Motor neuron (in vitro differentiated cells): ENCODE measurements around the gene NDUFAF4. TPM values are rescaled to one million over a fixed set of nuclear protein-coding genes. Genes with fewer than 3 reads are reported as not detected.

Source experiments
- ATAC-seq, 8 experiments: fragments of 200-7000 bp; cut with Tn5 transposase; replicated peaks in 6 of 8; 2 replicates each; pipeline ENCODE4 v1.8.0; 2021; ENCODE audit warnings: mild to moderate bottlenecking in 8 of 8, moderate library complexity in 8 of 8
- H3K27ac ChIP-seq, 2 donors: fragments of 250-450 bp; sonication (Bioruptor Pico); 2 replicates each; pipeline ENCODE4 v1.9.0; 2021; ENCODE audit warnings: antibody characterized with exemption in 2 of 2, mild to moderate bottlenecking in 2 of 2, moderate library complexity in 1 of 2
- H3K4me1 ChIP-seq, 2 donors: fragments of 250-450 bp; sonication (Bioruptor Pico); replicated peaks in 1 of 2; 2 replicates each; pipeline ENCODE4 v1.6.1; 2021; ENCODE audit warnings: antibody characterized with exemption in 2 of 2, mild to moderate bottlenecking in 2 of 2, moderate library complexity in 1 of 2
- H3K4me3 ChIP-seq, 5 donors: fragments of 250-450 bp; sonication (Bioruptor Pico); 2 replicates each; pipeline ENCODE4 v1.9.0; 2021; ENCODE audit warnings: antibody characterized with exemption in 5 of 5, mild to moderate bottlenecking in 5 of 5, moderate library complexity in 4 of 5
- WGBS, 10 experiments: fragments of 450-650 bp; shearing (Covaris generic); methylation state at CpG; one replicate each; pipeline ENCODE4 v1.0.0; 2022; 5-methylcytosine and 5-hydroxymethylcytosine counted together
- in situ Hi-C, 9 experiments: fragments of 400-800 bp; cut with MboI; loops; one replicate each; pipeline ENCODE4 v1.15.0; 2021; ENCODE audit warnings: low sequenced_read_pairs in 9 of 9, low pct_unique_long_range_greater_than_20kb in 2 of 9; ENCODE audit not compliant: unreplicated experiment in 9 of 9
- total RNA-seq, 8 experiments: library from RNA; unstranded; fragments of 300-600 nt; gene quantifications; 2 replicates each; pipeline versions ENCODE4 v1.2.3 to v1.2.4, GENCODE V29; 2022

The NDUFAF4 gene
- total RNA-seq = 10 to 100 TPM; 25.2 to 47.1 (median 36.0) TPM

GRCh38 chr6:96897396-96898240, at the start of gene NDUFAF4:
Gene NDUFAF4 (minus strand): TSS chr6:96897891. CDS start chr6:96897801, 90 bp downstream.
- in situ Hi-C loops = loop anchor here in 3 of 9 experiments (10.0 to 25.0 kb wide), 2 partner anchors 260 to 273 kb away; no protein-coding TSS in a partner anchor
- ATAC-seq = peak; percentile 79 to 96 (median 94)
- Histone ChIP-seq H3K4me3 (peak within 1 kb of the TSS; percentile 57 to 73 (median 67)), H3K27ac (peak within 1 kb of the TSS; percentile 52 to 65), H3K4me1 (peaks cover 4 to 12% of the 10 kb centered on the region in 2 donors)
- 0 to 8% (median 0%) methylated on average over 3 to 33 of the region's 71 CpGs; no CpG with 5 or more reads in 3 of the 10 experiments for WGBS, 10 experiments

- peaks cover 0 to 18% of the 10 kb centered on the region in 2 donors for H3K4me1 ChIP-seq
- H3K4me3 ChIP-seq = no peak overlapping the region
- WGBS, 10 experiments = 33 to 100% (median 80%) methylated on average over 1 to 3 of the region's 3 CpGs; no CpG with 5 or more reads in 1 of the 10 experiments
- ATAC-seq = no peak
- in situ Hi-C loops = loop anchor here in 1 of 9 experiments (25.0 kb wide), 1 partner anchor 90 kb away; no protein-coding TSS in a partner anchor
- no peak overlapping the region for H3K27ac ChIP-seq
Measured at GRCh38 chr6:96947055-96947454, 49.4 kb upstream of the NDUFAF4 start.

GRCh38 chr6:96943555-96944215, 46.0 kb upstream of the NDUFAF4 start:
- in situ Hi-C loops = loop anchor here in 1 of 9 experiments (25.0 kb wide), 1 partner anchor 94 kb away; no protein-coding TSS in a partner anchor
- Histone ChIP-seq H3K27ac (no peak overlapping the region), H3K4me3 (no peak overlapping the region), H3K4me1 (peaks cover 0 to 23% of the 10 kb centered on the region in 2 donors)
- no peak for ATAC-seq
- WGBS, 10 experiments = 3 to 100% (median 80%) methylated on average over 1 to 9 of the region's 9 CpGs

- ATAC-seq = no peak
- in situ Hi-C loops = loop anchor here in 1 of 9 experiments (25.0 kb wide), 1 partner anchor 95 kb away; no protein-coding TSS in a partner anchor
- H3K27ac ChIP-seq = no peak overlapping the region
Measured at GRCh38 chr6:96942676-96943075, 45.0 kb upstream of the NDUFAF4 start.

DNA sequence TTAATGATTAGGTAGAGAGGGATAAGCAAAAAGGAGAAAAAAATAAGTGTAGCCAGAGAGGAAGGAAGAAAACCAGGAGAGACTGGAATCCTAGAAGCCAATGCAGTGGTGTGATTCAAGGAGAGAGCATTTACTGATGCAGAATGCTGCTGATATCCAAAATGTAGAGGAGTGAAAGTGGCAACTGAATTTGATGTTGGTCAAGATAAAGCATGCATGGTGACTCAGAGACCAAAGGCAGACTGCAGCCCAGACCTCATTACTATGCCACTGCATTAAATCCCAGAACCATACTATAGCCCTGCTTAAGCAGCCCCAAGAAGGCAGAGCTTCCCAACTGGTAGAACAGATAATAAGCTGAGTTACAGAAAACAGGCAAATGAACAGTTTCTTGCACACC, 42.6 kb upstream of the NDUFAF4 start:
- Histone ChIP-seq H3K4me3 (no peak overlapping the region), H3K27ac (no peak overlapping the region), H3K4me1 (peaks cover 0 to 25% of the 10 kb centered on the region in 2 donors)
- peak in 1 of 8 experiments; percentile 47 for ATAC-seq
- in situ Hi-C loops = loop anchor here in 1 of 9 experiments (25.0 kb wide), 1 partner anchor 97 kb away; no protein-coding TSS in a partner anchor

More at GRCh38 chr6:96942676-96943075, 45.0 kb upstream of the NDUFAF4 start:
- Histone ChIP-seq H3K4me1 (peaks cover 0 to 25% of the 10 kb centered on the region in 2 donors), H3K4me3 (no peak overlapping the region)
- 40 to 80% (median 64%) methylated on average over 1 to 2 of the region's 2 CpGs; no CpG with 5 or more reads in 6 of the 10 experiments for WGBS, 10 experiments

DNA sequence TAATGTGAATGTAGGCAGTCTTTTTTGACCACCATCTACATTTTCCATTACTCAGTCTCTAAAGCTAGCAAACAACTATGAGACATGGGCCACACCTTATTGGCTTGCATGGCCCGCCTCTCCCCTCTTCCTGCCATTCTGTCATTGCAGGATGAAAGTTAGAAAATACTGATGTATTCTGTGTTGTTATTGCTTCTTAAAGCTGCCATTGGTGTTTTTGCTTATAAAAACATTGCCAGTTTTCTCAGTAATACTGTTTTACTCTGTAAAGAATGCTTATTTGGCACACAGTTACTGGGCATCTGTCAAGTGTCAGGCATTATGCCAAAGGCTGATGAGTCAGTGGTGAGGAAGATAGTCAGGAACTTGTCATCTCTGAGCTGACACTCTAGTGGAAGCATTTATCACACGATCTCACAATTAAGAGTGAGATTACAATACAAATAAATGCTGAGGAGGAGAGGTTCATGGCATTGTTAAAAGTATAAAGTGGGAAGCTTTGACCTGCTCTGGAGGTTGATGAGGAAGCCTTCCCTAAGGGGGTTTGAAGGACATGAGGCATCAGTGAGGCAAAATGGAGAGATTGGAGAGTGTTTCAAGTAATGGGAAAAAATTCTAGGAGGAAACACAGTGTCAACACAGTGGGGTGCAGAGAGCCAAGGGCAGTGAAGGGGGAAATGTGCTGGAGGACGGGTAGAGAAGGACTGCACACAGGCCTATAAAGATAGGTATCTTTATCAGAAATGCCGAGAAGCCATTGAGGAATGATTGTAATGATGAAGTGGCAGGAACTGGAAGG, 41.5 kb upstream of the NDUFAF4 start:
- H3K27ac ChIP-seq = no peak overlapping the region
- ATAC-seq = peak in 6 of 8 experiments; percentile 23 to 95 (median 70)

GRCh38 chr6:96934087-96934486, 36.4 kb upstream of the NDUFAF4 start:
- no peak for ATAC-seq
- H3K4me1 ChIP-seq = peaks cover 0 to 5% of the 10 kb centered on the region in 2 donors

More for the DNA sequence above, 41.5 kb upstream of the NDUFAF4 start:
- in situ Hi-C loops = loop anchor here in 1 of 9 experiments (25.0 kb wide), 1 partner anchor 98 kb away; no protein-coding TSS in a partner anchor
- no peak overlapping the region for H3K4me3 ChIP-seq
- 0 to 93% (median 84%) methylated on average over 2 to 4 of the region's 4 CpGs; no CpG with 5 or more reads in 1 of the 10 experiments for WGBS, 10 experiments
- peaks cover 0 to 25% of the 10 kb centered on the region in 2 donors for H3K4me1 ChIP-seq

DNA sequence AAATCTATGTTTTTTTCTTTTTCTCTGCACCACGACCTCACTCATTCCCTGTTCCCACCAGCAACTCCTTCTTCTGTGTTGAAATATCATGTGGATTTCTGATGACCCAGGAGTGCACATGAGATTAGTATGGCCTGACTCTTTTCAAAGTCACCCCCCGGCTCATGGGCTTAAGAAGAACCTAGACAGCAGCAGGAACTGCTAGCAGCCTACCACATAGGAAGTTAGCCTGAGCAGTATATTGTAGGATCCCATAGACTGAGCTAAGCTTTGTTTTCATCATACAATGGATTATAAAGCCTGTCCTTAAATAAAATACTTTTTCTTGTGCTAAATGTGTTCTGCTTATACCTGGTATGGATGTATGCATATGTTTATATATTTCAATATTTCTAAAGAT, 33.5 kb upstream of the NDUFAF4 start:
- Histone ChIP-seq H3K4me3 (no peak overlapping the region), H3K4me1 (peaks cover 0 to 6% of the 10 kb centered on the region in 2 donors), H3K27ac (no peak overlapping the region)
- WGBS, 10 experiments = 27 to 100% (median 71%) methylated on average over 1 to 2 of the region's 2 CpGs; no CpG with 5 or more reads in 1 of the 10 experiments
- ATAC-seq = no peak
- in situ Hi-C loops = loop anchor here in 1 of 9 experiments (25.0 kb wide), 1 partner anchor 106 kb away; no protein-coding TSS in a partner anchor

More at GRCh38 chr6:96934087-96934486, 36.4 kb upstream of the NDUFAF4 start:
- in situ Hi-C loops = loop anchor here in 1 of 9 experiments (25.0 kb wide), 1 partner anchor 103 kb away; no protein-coding TSS in a partner anchor
- no peak overlapping the region for H3K27ac ChIP-seq
- 0 to 100% (median 72%) methylated on average over 1 to 4 of the region's 4 CpGs; no CpG with 5 or more reads in 2 of the 10 experiments for WGBS, 10 experiments
- no peak overlapping the region for H3K4me3 ChIP-seq

GRCh38 chr6:96929741-96930140, 32.0 kb upstream of the NDUFAF4 start:
- no peak overlapping the region for H3K4me3 ChIP-seq
- H3K27ac ChIP-seq = no peak overlapping the region
- WGBS, 10 experiments = 0 to 75% (median 56%) methylated on average over 1 to 2 of the region's 2 CpGs; no CpG with 5 or more reads in 1 of the 10 experiments
- in situ Hi-C loops = loop anchor here in 1 of 9 experiments (25.0 kb wide), 1 partner anchor 108 kb away; no protein-coding TSS in a partner anchor
- peaks cover 0 to 11% of the 10 kb centered on the region in 2 donors for H3K4me1 ChIP-seq
- no peak for ATAC-seq

DNA sequence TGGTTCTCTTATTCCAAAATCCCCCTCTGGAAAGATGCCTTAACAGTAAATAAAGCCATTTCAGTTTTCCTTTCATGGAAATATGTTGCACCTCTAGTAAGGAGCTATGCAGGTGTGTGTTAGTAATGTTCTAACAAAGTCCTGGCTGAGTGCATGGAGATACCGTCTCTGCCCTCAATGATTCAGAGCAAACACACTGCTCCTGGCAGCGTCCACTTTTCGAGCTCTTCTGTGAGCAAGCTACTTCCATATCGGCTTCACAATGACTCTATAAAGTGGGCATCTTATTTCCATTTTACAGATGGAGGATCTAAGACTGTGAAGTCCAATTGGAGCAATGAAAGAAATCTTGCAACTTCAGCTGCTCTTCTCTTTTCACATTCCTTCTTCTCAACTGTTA, 30.0 kb upstream of the NDUFAF4 start:
- no peak overlapping the region for H3K27ac ChIP-seq

GRCh38 chr6:96926425-96926824, 28.7 kb upstream of the NDUFAF4 start:
- Histone ChIP-seq H3K4me1 (peaks cover 2 to 11% of the 10 kb centered on the region in 2 donors), H3K4me3 (peak overlapping the region in 1 of 5 donors; percentile 52), H3K27ac (no peak overlapping the region)
- WGBS, 10 experiments = 13 to 100% (median 43%) methylated on average over 1 to 2 of the region's 3 CpGs; no CpG with 5 or more reads in 3 of the 10 experiments
- ATAC-seq = no peak
- in situ Hi-C loops = loop anchor here in 1 of 9 experiments (25.0 kb wide), 1 partner anchor 111 kb away; no protein-coding TSS in a partner anchor

More for the DNA sequence above, 30.0 kb upstream of the NDUFAF4 start:
- 43 to 100% (median 93%) methylated on average over 1 to 4 of the region's 4 CpGs; no CpG with 5 or more reads in 2 of the 10 experiments for WGBS, 10 experiments
- in situ Hi-C loops = loop anchor here in 1 of 9 experiments (25.0 kb wide), 1 partner anchor 110 kb away; no protein-coding TSS in a partner anchor
- no peak for ATAC-seq
- H3K4me1 ChIP-seq = peaks cover 2 to 11% of the 10 kb centered on the region in 2 donors
- no peak overlapping the region for H3K4me3 ChIP-seq
